Activated naive CD4-positive, alpha-beta T cell treated with anti-CD3 and anti-CD28 coated beads, Interleukin-2, amount 50 U/mL, for 16 hours (primary cell): Measurements from ENCODE around the gene LGALSL.

ENCODE experiments used
- DNase-seq: peaks from one replicate; pipeline ENCODE4 v3.0.0-alpha.2; 2020

The LGALSL gene

DNA sequence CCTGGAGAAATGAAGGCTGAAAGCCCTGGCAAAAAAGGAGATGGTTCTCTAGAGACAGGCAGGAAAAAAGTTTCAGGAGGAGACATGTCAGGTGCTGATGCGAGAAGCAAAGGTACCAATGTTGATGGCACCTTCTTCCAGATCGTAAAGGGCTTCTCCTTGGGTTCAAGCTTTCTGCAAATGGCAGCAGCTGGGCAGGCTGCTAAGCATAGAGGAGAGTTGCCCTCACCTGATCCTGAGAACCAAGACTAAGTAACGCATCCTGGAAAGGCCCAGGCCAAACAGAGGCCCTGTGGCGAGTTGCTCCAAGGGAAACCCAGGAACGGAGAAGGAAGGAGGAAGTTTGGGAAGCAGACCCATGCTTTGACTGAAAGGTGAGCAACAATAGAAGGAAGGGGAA, 46.6 kb downstream of the LGALSL start:
- DNase-seq = no peak

DNA sequence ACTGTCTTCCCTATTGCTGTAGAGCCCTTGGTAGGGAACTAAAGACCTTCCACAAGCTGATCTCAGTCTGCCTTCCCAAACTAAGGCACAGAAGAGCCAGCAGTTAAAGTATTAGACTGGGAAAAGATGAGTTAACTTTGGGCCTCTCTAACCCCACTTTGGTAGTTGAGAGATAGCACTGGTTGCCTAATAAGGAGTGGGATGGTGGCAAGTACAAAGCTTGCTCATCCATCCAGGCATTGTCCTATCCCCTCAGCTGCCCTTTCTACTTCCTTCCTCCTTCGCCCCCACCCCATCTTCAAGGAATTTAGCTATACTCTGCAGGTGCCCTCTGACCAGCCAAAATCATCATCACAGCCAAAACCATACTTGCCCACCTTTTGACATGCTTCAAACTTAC, 48.0 kb downstream of the LGALSL start:
- no peak for DNase-seq

DNA sequence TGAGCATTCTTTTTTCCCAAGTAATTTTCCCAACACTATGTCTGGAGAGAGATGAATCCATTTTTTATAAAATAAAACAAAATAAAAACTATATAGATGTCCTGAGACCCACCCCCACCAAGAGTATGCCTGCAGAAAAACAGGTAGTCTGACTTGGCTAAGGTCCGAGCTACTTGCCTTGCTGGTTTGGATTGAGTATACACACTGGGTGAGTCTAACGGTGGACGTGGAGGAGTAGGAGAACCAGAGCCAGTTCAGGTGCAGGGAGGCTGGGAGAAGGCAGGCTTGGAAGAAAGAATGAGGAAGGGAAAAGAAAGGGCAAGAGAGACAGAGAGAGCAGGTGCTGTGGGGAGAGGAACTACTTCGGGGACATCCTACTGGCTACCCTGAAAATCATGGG, 48.9 kb downstream of the LGALSL start:
- no peak for DNase-seq

DNA sequence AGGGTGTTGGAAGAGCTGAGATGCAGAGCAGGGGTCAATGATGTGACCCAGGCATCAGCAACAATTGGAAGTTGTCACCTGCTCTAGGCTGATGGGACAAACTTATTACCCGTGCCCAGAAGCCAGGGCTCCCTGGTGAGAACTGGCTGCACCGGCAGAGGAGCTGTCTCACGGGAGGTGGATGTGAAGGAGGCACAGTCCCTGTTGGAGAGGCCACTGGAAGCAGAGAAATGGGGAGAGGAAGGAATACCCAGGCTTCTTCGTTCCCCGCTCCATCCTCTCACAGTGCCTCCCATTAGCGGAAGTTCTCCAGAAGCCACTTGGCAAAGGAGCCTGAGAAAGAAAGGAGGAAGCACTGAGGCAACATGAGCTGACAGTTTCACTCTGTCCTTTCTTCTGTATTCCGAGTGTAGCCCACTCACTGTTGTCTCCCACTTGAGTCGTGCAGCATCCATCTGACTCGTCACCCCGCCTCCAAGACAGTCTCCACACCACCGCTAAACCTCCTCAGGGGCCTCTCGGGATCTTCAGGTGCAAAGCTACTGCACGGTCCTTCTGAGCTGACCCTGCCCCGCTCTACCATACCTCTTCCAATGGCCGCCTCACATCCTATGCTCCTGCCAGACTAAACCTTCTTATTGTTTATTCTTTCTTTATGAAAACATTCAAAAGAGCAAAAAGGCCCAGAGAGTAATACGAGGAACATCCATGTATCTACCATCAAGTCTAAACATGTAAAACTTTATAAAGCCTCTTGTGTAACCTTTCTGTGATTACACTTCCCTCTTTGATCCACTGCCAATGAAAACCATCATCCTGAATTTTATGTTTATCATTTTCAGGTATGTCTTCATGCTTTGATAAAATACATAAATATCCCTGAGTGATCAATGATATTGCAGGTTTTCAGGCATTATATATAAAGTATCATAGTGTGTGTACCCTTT, 51.1 kb downstream of the LGALSL start:
- DNase-seq = no peak

DNA sequence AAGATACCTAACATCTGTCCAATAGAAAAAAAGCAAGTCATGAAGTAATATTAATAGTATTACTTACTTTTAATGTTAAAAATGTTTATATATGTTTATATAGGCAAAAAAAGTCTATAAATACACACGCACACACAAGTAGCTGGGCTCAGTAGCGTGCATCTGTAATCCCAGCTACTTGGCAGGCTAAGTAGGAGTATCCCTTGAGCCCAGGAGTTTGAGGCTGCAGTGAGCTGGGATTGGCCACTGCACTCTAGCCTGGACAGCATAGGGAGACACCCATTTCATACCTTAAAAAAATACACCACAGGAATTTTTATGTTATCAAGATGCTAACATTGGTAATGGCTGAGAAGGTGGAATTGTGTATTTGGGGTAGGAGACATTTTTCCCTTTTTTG, 52.7 kb downstream of the LGALSL start:
- DNase-seq = no peak
